H9 (cell line): ENCODE results near the gene MEGF8. TPM values are rescaled to one million over a fixed set of nuclear protein-coding genes. Genes with fewer than 3 reads are reported as not detected.

ENCODE experiments used
- DNase-seq: peaks from one replicate; pipeline ENCODE4 v3.0.0-alpha.2; 2017
- H2AFZ ChIP-seq: one replicate; pipeline ENCODE4 v1.6.1; 2013; ENCODE audit warnings: mild to moderate bottlenecking, low read length, control low read depth, moderate library complexity
- H2AK5ac ChIP-seq: 2 replicates; pipeline ENCODE4 v1.6.1; 2013; ENCODE audit warnings: low read length, control low read depth, mixed read lengths; ENCODE audit not compliant: insufficient read length
- H2BK120ac ChIP-seq: one replicate; pipeline ENCODE4 v1.6.1; 2013; ENCODE audit warnings: low read depth, mild to moderate bottlenecking, low read length, control low read depth, inconsistent platforms; ENCODE audit not compliant: poor library complexity, severe bottlenecking
- H2BK12ac ChIP-seq: 2 replicates; pipeline ENCODE4 v1.6.1; 2013; ENCODE audit warnings: low read length, control low read depth, mixed read lengths, low read depth; ENCODE audit not compliant: insufficient read length
- H2BK15ac ChIP-seq: 2 replicates; pipeline ENCODE4 v1.6.1; 2013; ENCODE audit warnings: low read depth, low read length, control low read depth
- H2BK20ac ChIP-seq: one replicate; pipeline ENCODE4 v1.6.1; 2013; ENCODE audit warnings: low read depth, mild to moderate bottlenecking, low read length, control low read depth, inconsistent platforms; ENCODE audit not compliant: poor library complexity, severe bottlenecking
- H2BK5ac ChIP-seq: 2 replicates; pipeline ENCODE4 v1.6.1; 2013; ENCODE audit warnings: low read length, control low read depth, mixed read lengths; ENCODE audit not compliant: insufficient read length
- H3K14ac ChIP-seq: 2 replicates; pipeline ENCODE4 v1.6.1; 2013; ENCODE audit warnings: low read length, control low read depth; ENCODE audit not compliant: insufficient read depth
- H3K18ac ChIP-seq: 2 replicates; pipeline ENCODE4 v1.6.1; 2013; ENCODE audit warnings: low read depth, mild to moderate bottlenecking, mixed read lengths, low read length, control low read depth; ENCODE audit not compliant: insufficient read length
- H3K23ac ChIP-seq: 2 replicates; pipeline ENCODE4 v1.6.1; 2013; ENCODE audit warnings: low read length, control low read depth, mixed read lengths, low read depth; ENCODE audit not compliant: insufficient read length
- H3K23me2 ChIP-seq: 2 replicates; pipeline ENCODE4 v1.6.1; 2013; ENCODE audit warnings: low read depth, mild to moderate bottlenecking, mixed read lengths, low read length, control low read depth; ENCODE audit not compliant: insufficient read length, poor library complexity, severe bottlenecking
- H3K27ac ChIP-seq: 2 replicates; pipeline ENCODE4 v1.5.1; 2013; ENCODE audit warnings: low read length, control low read depth, mixed read lengths, low read depth; ENCODE audit not compliant: insufficient read length
- H3K27me3 ChIP-seq: 2 replicates; pipeline ENCODE4 v1.6.1; 2013; ENCODE audit warnings: low read length, control low read depth, inconsistent platforms; ENCODE audit not compliant: insufficient read depth
- H3K4ac ChIP-seq: 2 replicates; pipeline ENCODE4 v1.6.1; 2013; ENCODE audit warnings: low read depth, mild to moderate bottlenecking, control low read depth, inconsistent platforms, low read length, moderate library complexity
- H3K4me1 ChIP-seq: 2 replicates; pipeline ENCODE4 v1.6.1; 2013; ENCODE audit warnings: low read length, control low read depth, inconsistent platforms; ENCODE audit not compliant: insufficient read depth
- H3K4me2 ChIP-seq: 2 replicates; pipeline ENCODE4 v1.6.1; 2013; ENCODE audit warnings: low read length, control low read depth, mixed read lengths; ENCODE audit not compliant: insufficient read length, insufficient read depth
- H3K56ac ChIP-seq: 2 replicates; pipeline ENCODE4 v1.6.1; 2013; ENCODE audit warnings: low read depth, mild to moderate bottlenecking, mixed read lengths, low read length, control low read depth; ENCODE audit not compliant: insufficient read length
- H3K79me1 ChIP-seq: 2 replicates; pipeline ENCODE4 v1.6.1; 2013; ENCODE audit warnings: low read depth, mild to moderate bottlenecking, moderate library complexity, low read length, control low read depth, inconsistent platforms; ENCODE audit not compliant: insufficient read depth, poor library complexity, severe bottlenecking
- H3K79me2 ChIP-seq: 2 replicates; pipeline ENCODE4 v1.6.1; 2013; ENCODE audit warnings: low read length, control low read depth, inconsistent platforms; ENCODE audit not compliant: insufficient read depth
- H3K9ac ChIP-seq: 2 replicates; pipeline ENCODE4 v1.6.1; 2013; ENCODE audit warnings: low read length, control low read depth, mixed read lengths; ENCODE audit not compliant: insufficient read length; ENCODE audit errors: extremely low read depth
- H3K9me3 ChIP-seq: one replicate; pipeline ENCODE4 v1.6.1; 2013; ENCODE audit warnings: low read depth, low read length, inconsistent platforms; ENCODE audit not compliant: control insufficient read depth
- H3T11ph ChIP-seq: one replicate; pipeline ENCODE4 v1.6.1; 2013; ENCODE audit warnings: mild to moderate bottlenecking, low read length, control low read depth, inconsistent platforms
- H4K20me1 ChIP-seq: one replicate; pipeline ENCODE4 v1.6.1; 2013; ENCODE audit not compliant: control insufficient read depth, insufficient read length, insufficient read depth
- H4K5ac ChIP-seq: 2 replicates; pipeline ENCODE4 v1.6.1; 2013; ENCODE audit warnings: low read depth, mild to moderate bottlenecking, mixed read lengths, low read length, control low read depth; ENCODE audit not compliant: insufficient read length
- H4K8ac ChIP-seq: replicated peaks from 2 replicates; pipeline ENCODE4 v1.6.1; 2013; ENCODE audit warnings: low read length, control low read depth, mixed read lengths, low read depth; ENCODE audit not compliant: insufficient read length
- H4K91ac ChIP-seq: 2 replicates; pipeline ENCODE4 v1.6.1; 2013; ENCODE audit warnings: low read depth, mild to moderate bottlenecking, moderate library complexity, mixed read lengths, low read length, control low read depth; ENCODE audit not compliant: insufficient read length
- H3K27ac Mint-ChIP-seq, 3 experiments: 2 replicates in 2 of 3; 3 replicates in 1 of 3; pipeline ENCODE4 v1.8.0; 2020 to 2021; ENCODE audit warnings: mixed read lengths in 3 of 3, mild to moderate bottlenecking in 1 of 3, moderate library complexity in 1 of 3
- H3K27me3 Mint-ChIP-seq: 2 replicates; pipeline ENCODE4 v1.8.0; 2021; ENCODE audit warnings: low read depth, mild to moderate bottlenecking, moderate library complexity, mixed read lengths
- H3K36me3 Mint-ChIP-seq, 3 experiments: 2 replicates in 2 of 3; 3 replicates in 1 of 3; pipeline ENCODE4 v1.8.0; 2020 to 2021; ENCODE audit warnings: low read depth in 3 of 3, mixed read lengths in 3 of 3; ENCODE audit not compliant: insufficient read depth in 1 of 3
- H3K4me1 Mint-ChIP-seq, 2 experiments: 2 replicates each; pipeline ENCODE4 v1.8.0; 2020; ENCODE audit warnings: mixed read lengths in 2 of 2
- H3K4me3 Mint-ChIP-seq, 2 experiments: 2 replicates in 1 of 2; 3 replicates in 1 of 2; pipeline ENCODE4 v1.8.0; 2020 to 2021; ENCODE audit warnings: mild to moderate bottlenecking in 2 of 2, mixed read lengths in 2 of 2, moderate library complexity in 1 of 2
- H3K9me3 Mint-ChIP-seq, 2 experiments: 2 replicates in 1 of 2; 3 replicates in 1 of 2; pipeline ENCODE4 v1.8.0; 2020; ENCODE audit warnings: mild to moderate bottlenecking in 2 of 2, mixed read lengths in 2 of 2, moderate library complexity in 1 of 2
- WGBS: extraction: QIAGEN DNeasy Blood & Tissue Kit; methylation state at CpG from one replicate; pipeline ENCODE4 v1.1.7; 2013; ENCODE audit warnings: missing lambda C conversion rate, low lambda C conversion rate, mixed read lengths; ENCODE audit not compliant: insufficient read length; ENCODE audit errors: extremely low coverage; 5-methylcytosine and 5-hydroxymethylcytosine counted together
- total RNA-seq: library from RNA; stranded (reverse); gene quantifications from 2 replicates; pipeline ENCODE4 v1.2.1, GENCODE V29; 2021
- TF ChIP-seq, protein P1 (sequence below): fragments of 200-600 bp; sonication (generic); conservative IDR thresholded peaks from 3 replicates; pipeline ENCODE4 v1.8.0; 2021; ENCODE audit warnings: antibody characterized with exemption, mild to moderate bottlenecking

Gene MEGF8
- total RNA-seq, 1 experiment from 2014 or later = 28.4 TPM

DNA sequence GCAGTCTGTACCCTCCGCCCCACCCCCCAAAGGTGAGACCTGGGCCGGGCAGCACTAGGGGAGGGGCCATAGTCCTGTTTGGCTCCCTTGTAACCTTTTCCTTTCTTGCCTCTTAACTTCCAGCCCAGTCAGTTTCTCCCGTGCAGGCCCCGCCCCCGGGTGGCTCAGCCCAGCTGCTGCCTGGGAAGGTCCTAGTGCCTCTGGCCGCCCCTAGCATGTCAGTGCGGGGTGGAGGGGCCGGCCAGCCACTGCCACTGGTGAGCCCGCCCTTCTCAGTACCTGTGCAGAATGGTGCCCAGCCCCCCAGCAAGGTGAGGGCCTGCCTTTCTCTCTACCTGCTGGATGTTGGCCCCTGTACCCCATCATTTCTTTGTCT lies 34.0 kb upstream of the MEGF8 start:
- no peak overlapping the region for H2BK20ac ChIP-seq
- peaks cover 3% of the 10 kb centered on the region for H3K23me2 ChIP-seq
- no peak overlapping the region for H3K27ac ChIP-seq
- H3K27ac Mint-ChIP-seq = peak overlapping the region in 1 of 3 experiments; percentile 8; a peak in 2 of 7 replicates
- no peak overlapping the region for H2AFZ ChIP-seq
- TF ChIP-seq, protein P1, sequence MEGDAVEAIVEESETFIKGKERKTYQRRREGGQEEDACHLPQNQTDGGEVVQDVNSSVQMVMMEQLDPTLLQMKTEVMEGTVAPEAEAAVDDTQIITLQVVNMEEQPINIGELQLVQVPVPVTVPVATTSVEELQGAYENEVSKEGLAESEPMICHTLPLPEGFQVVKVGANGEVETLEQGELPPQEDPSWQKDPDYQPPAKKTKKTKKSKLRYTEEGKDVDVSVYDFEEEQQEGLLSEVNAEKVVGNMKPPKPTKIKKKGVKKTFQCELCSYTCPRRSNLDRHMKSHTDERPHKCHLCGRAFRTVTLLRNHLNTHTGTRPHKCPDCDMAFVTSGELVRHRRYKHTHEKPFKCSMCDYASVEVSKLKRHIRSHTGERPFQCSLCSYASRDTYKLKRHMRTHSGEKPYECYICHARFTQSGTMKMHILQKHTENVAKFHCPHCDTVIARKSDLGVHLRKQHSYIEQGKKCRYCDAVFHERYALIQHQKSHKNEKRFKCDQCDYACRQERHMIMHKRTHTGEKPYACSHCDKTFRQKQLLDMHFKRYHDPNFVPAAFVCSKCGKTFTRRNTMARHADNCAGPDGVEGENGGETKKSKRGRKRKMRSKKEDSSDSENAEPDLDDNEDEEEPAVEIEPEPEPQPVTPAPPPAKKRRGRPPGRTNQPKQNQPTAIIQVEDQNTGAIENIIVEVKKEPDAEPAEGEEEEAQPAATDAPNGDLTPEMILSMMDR = no peak
- H2BK5ac ChIP-seq = no peak overlapping the region
- no peak overlapping the region for H2BK120ac ChIP-seq
- H2BK15ac ChIP-seq = no peak overlapping the region
- no peaks in the 10 kb centered on the region for H3K9me3 Mint-ChIP-seq
- no peak overlapping the region for H4K91ac ChIP-seq
- WGBS = no CpG with 5 or more reads among the region's 9 CpGs
- H3K9me3 ChIP-seq = no peaks in the 10 kb centered on the region
- no peak overlapping the region for H3K4me2 ChIP-seq
- no peak overlapping the region for H2BK12ac ChIP-seq
- H3K79me2 ChIP-seq = no peaks in the 10 kb centered on the region
- no peaks in the 10 kb centered on the region for H3K27me3 Mint-ChIP-seq
- H3K23ac ChIP-seq = no peak overlapping the region
- H2AK5ac ChIP-seq = no peak overlapping the region
- H3K4me1 Mint-ChIP-seq = peaks cover 3 to 39% of the 10 kb centered on the region in 2 experiments
- no peak overlapping the region for H4K8ac ChIP-seq
- no peak overlapping the region for H3K56ac ChIP-seq
- H3K4me3 Mint-ChIP-seq = no peak overlapping the region
- H3K9ac ChIP-seq = no peak overlapping the region
- H3K4me1 ChIP-seq = no peaks in the 10 kb centered on the region
- H3K79me1 ChIP-seq = no peaks in the 10 kb centered on the region
- no peak overlapping the region for H3T11ph ChIP-seq
- no peak overlapping the region for H3K4ac ChIP-seq
- H3K36me3 Mint-ChIP-seq = peaks cover 16 to 69% (median 59%) of the 10 kb centered on the region in 3 experiments; a peak in 6 of 7 replicates
- H4K5ac ChIP-seq = no peak overlapping the region
- no peak overlapping the region for H3K18ac ChIP-seq
- no peak overlapping the region for H3K14ac ChIP-seq
- H3K27me3 ChIP-seq = no peaks in the 10 kb centered on the region
- DNase-seq = peak; percentile 73
- H4K20me1 ChIP-seq = no peaks in the 10 kb centered on the region
